B cell (primary cell): ENCODE measurements around the gene CEMIP. TPM values are rescaled to one million over a fixed set of nuclear protein-coding genes. Genes with fewer than 3 reads are reported as not detected.

ENCODE experiments used
- ATAC-seq: fragments of 200-7000 bp; cut with Tn5 transposase; one replicate; pipeline ENCODE4 v1.10.0; 2021; ENCODE audit warnings: low read depth, mild to moderate bottlenecking, moderate number of reproducible peaks, moderate library complexity
- CTCF ChIA-PET: fragments of 350-600 bp; sonication (Branson Sonifier 250); formaldehyde crosslinking; loops from one replicate; lab custom pipeline; 2021; ENCODE audit warnings: antibody characterized with exemption, inconsistent platforms; lab: Charles Lee
- POLR2A ChIA-PET: fragments of 350-600 bp; sonication (Branson Sonifier 250); formaldehyde crosslinking; loops from one replicate; lab custom pipeline; 2021; ENCODE audit warnings: antibody characterized with exemption; lab: Charles Lee
- DNase-seq: peaks from one replicate; pipeline ENCODE4 v3.0.0; 2013
- H2AFZ ChIP-seq: 2 replicates; pipeline ENCODE4 v1.6.1; 2012; ENCODE audit warnings: mild to moderate bottlenecking, low read depth, low read length; ENCODE audit not compliant: insufficient read depth, poor library complexity, severe bottlenecking
- H3K27ac ChIP-seq, 2 donors: 1 replicate in 1 of 2; 2 replicates in 1 of 2; pipeline ENCODE4 v1.5.1; 2012 to 2013; ENCODE audit warnings: low read length in 2 of 2, mild to moderate bottlenecking in 2 of 2, moderate library complexity in 1 of 2
- H3K27me3 ChIP-seq, 4 experiments: fragments of 200-600 bp in 1 of 4; sonication (generic) in 1 of 4; replicated peaks in 1 of 4; 1 replicate in 2 of 4; 2 replicates in 2 of 4; pipeline versions ENCODE4 v1.6.1 to v1.7.0; 2013 to 2016; ENCODE audit warnings: low read length in 3 of 4, mild to moderate bottlenecking in 2 of 4, mixed read lengths in 1 of 4, moderate library complexity in 1 of 4; ENCODE audit not compliant: insufficient read depth in 4 of 4, control insufficient read depth in 3 of 4; ENCODE audit errors: control extremely low read depth in 1 of 4
- H3K36me3 ChIP-seq, 2 experiments: replicated peaks in 1 of 2; 1 replicate in 1 of 2; 2 replicates in 1 of 2; pipeline versions ENCODE4 v1.6.1 to v1.7.1; 2013; ENCODE audit warnings: low read length in 1 of 2; ENCODE audit not compliant: insufficient read depth in 2 of 2, control insufficient read depth in 1 of 2; ENCODE audit errors: control extremely low read depth in 1 of 2, extremely low read depth in 1 of 2
- H3K4me1 ChIP-seq, 2 donors: fragments of 200-600 bp in 1 of 2; sonication (generic) in 1 of 2; 1 replicate in 1 of 2; 2 replicates in 1 of 2; pipeline versions ENCODE4 v1.5.1 to v1.6.1; 2013 to 2017; ENCODE audit warnings: low read length in 2 of 2; ENCODE audit not compliant: control insufficient read depth in 2 of 2, insufficient read depth in 2 of 2
- H3K4me2 ChIP-seq: replicated peaks from 2 replicates; pipeline ENCODE3; 2012; ENCODE audit warnings: mild to moderate bottlenecking, low read depth, low read length; ENCODE audit not compliant: poor library complexity, severe bottlenecking
- H3K4me3 ChIP-seq, 5 experiments: fragments of 200-600 bp in 1 of 5; sonication (generic) in 1 of 5; 1 replicate in 3 of 5; 2 replicates in 2 of 5; pipeline versions ENCODE4 v1.5.1 to v1.7.0; 2011 to 2016; ENCODE audit warnings: low read length in 4 of 5, mild to moderate bottlenecking in 4 of 5, low read depth in 2 of 5, control low read depth in 1 of 5, moderate library complexity in 1 of 5; ENCODE audit not compliant: insufficient read depth in 1 of 5; ENCODE audit errors: control extremely low read depth in 1 of 5, extremely low read depth in 1 of 5
- H3K79me2 ChIP-seq: fragments of 200-600 bp; sonication (generic); one replicate; pipeline ENCODE4 v1.6.0; 2016; ENCODE audit warnings: low read length; ENCODE audit not compliant: control insufficient read depth, insufficient read depth
- H3K9ac ChIP-seq: fragments of 200-600 bp; sonication (generic); 2 replicates; pipeline ENCODE4 v1.6.1; 2017; ENCODE audit warnings: mild to moderate bottlenecking, low read length, moderate library complexity
- H3K9me3 ChIP-seq, 3 donors: one replicate each; pipeline versions ENCODE4 v1.6.1 to v1.7.1; 2013; ENCODE audit warnings: low read length in 2 of 3; ENCODE audit not compliant: control insufficient read depth in 2 of 3, insufficient read depth in 1 of 3; ENCODE audit errors: control extremely low read depth in 1 of 3
- H4K20me1 ChIP-seq: 2 replicates; pipeline ENCODE4 v1.6.0; 2012; ENCODE audit warnings: mild to moderate bottlenecking, low read length; ENCODE audit not compliant: insufficient read depth, control insufficient read depth, poor library complexity, severe bottlenecking
- H3K27ac Mint-ChIP-seq: one replicate; pipeline ENCODE4 v1.8.0; 2021; ENCODE audit warnings: mixed read lengths
- H3K27me3 Mint-ChIP-seq: one replicate; pipeline ENCODE4 v1.8.0; 2021; ENCODE audit warnings: mixed read lengths
- H3K4me1 Mint-ChIP-seq: one replicate; pipeline ENCODE4 v1.8.0; 2021; ENCODE audit warnings: mixed read lengths
- H3K4me3 Mint-ChIP-seq: one replicate; pipeline ENCODE4 v1.8.0; 2021; ENCODE audit warnings: mixed read lengths
- H3K9me3 Mint-ChIP-seq: one replicate; pipeline ENCODE4 v1.8.0; 2022; ENCODE audit warnings: mixed read lengths; ENCODE audit not compliant: insufficient read depth
- CTCF ChIP-seq: fragments of 200-600 bp; IDR thresholded peaks from one replicate; pipeline ENCODE4 v1.8.0; 2022; ENCODE audit warnings: antibody characterized with exemption, mild to moderate bottlenecking
- EZH2 ChIP-seq: IDR thresholded peaks from 2 replicates; pipeline ENCODE4 v1.6.1; 2012; ENCODE audit warnings: borderline replicate concordance, low read depth, mild to moderate bottlenecking, moderate library complexity, low read length; ENCODE audit not compliant: insufficient read depth, poor library complexity, severe bottlenecking
- WGBS: methylation state at CpG from one replicate; pipeline ENCODE4 v1.1.5; 2013; ENCODE audit warnings: missing lambda C conversion rate; ENCODE audit not compliant: insufficient coverage; 5-methylcytosine and 5-hydroxymethylcytosine counted together
- intact Hi-C: fragments of 100-400 bp; cut with micrococcal nuclease; formaldehyde crosslinking; loops from one replicate; pipeline ENCODE4 v1.10.0; 2022
- polyA plus RNA-seq: library from polyadenylated mRNA; depleted of rRNA; stranded (reverse); fragments of >200 nt; gene quantifications from 2 replicates; pipeline ENCODE4 v1.2.3, GENCODE V29; 2012
- total RNA-seq, 2 donors: library from RNA; stranded (reverse); fragments of 120-200 nt in 1 of 2; gene quantifications; 1 replicate in 1 of 2; 2 replicates in 1 of 2; pipeline versions ENCODE4 v1.2.3 to v1.2.4, GENCODE V29; 2013 to 2022

The CEMIP gene
- total and polyA plus RNA-seq, 2 donors (not counting 1 experiment from before 2014, with no cell fraction given) = 0.32 TPM; not detected in 1

DNA sequence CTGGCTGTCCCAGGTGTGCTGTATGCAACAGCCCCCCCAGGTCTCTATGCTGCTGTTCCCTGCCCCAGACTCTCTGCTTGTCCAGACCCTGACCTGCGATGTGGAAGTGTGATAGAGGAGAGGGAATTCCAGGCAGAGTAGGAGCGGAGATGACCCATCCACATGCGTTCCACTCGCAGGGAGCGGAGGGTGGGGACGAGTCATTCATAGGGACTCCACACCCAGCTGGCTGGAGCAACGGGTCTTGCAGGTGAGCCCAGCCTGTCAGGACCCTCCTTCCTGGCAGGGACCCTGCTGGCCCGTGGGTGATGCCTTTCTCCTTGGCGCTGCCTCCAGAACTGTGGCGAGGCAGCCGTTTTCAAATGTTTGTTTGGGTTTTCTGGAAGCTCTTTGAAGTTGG is 58.8 kb downstream of the CEMIP start:
- Mint-ChIP-seq H3K27me3 (peaks cover 21% of the 10 kb centered on the region), H3K4me1 (no peaks in the 10 kb centered on the region), H3K4me3 (no peak overlapping the region), H3K27ac (no peak overlapping the region), H3K9me3 (no peaks in the 10 kb centered on the region)
- ChIA-PET POLR2A (no interaction called here), CTCF (no interaction called here)
- Histone ChIP-seq H3K4me3 (no peak overlapping the region), H3K9ac (no peak overlapping the region), H3K36me3 (no peaks in the 10 kb centered on the region), H3K79me2 (no peaks in the 10 kb centered on the region), H4K20me1 (no peaks in the 10 kb centered on the region), H3K27ac (no peak overlapping the region), H2AFZ (no peak overlapping the region), H3K9me3 (peaks cover 0 to 3% (median 0%) of the 10 kb centered on the region in 3 donors), H3K4me2 (no peak overlapping the region), H3K4me1 (no peaks in the 10 kb centered on the region), H3K27me3 (no peaks in the 10 kb centered on the region)
- 93% methylated on average over 11 of the region's 11 CpGs for WGBS
- TF ChIP-seq CTCF = no peak
- TF ChIP-seq EZH2 = no peak
- DNase-seq = no peak
- intact Hi-C loops = no loop called here
- ATAC-seq = no peak

- Histone ChIP-seq H3K36me3 (no peaks in the 10 kb centered on the region), H3K9ac (no peak overlapping the region), H2AFZ (no peak overlapping the region), H3K79me2 (no peaks in the 10 kb centered on the region), H3K27ac (no peak overlapping the region), H4K20me1 (no peaks in the 10 kb centered on the region), H3K4me1 (no peaks in the 10 kb centered on the region), H3K4me3 (no peak overlapping the region), H3K27me3 (no peaks in the 10 kb centered on the region), H3K4me2 (no peak overlapping the region), H3K9me3 (peaks cover 0 to 3% (median 0%) of the 10 kb centered on the region in 3 donors)
- intact Hi-C loops = no loop called here
- ATAC-seq (no peak), DNase-seq (no peak)
- Mint-ChIP-seq H3K9me3 (no peaks in the 10 kb centered on the region), H3K4me3 (no peak overlapping the region), H3K4me1 (no peaks in the 10 kb centered on the region), H3K27me3 (peaks cover 21% of the 10 kb centered on the region), H3K27ac (no peak overlapping the region)
- WGBS = 86% methylated on average over 6 of the region's 7 CpGs
- POLR2A ChIA-PET = no interaction called here
- CTCF ChIA-PET = interaction anchor here (1.1 kb wide), 1 partner anchor 10 kb away, joined by 3 read pairs; no protein-coding TSS in a partner anchor
- TF ChIP-seq EZH2 = no peak
- TF ChIP-seq CTCF = no peak
Observed at GRCh38 chr15:80838666-80839065, 59.5 kb downstream of the CEMIP start.
